CD4-positive, alpha-beta memory T cell (primary cell): ENCODE results near the gene CKS1B. TPM values are rescaled to one million over a fixed set of nuclear protein-coding genes. Genes with fewer than 3 reads are reported as not detected.

Experiments
- CTCF ChIA-PET: fragments of 350-600 bp; sonication (Branson Sonifier 250); formaldehyde crosslinking; loops from one replicate; lab custom pipeline; 2021; ENCODE audit warnings: inconsistent platforms; ENCODE audit not compliant: partially characterized antibody; lab: Charles Lee
- POLR2A ChIA-PET: fragments of 350-600 bp; sonication (Branson Sonifier 250); formaldehyde crosslinking; loops from one replicate; lab custom pipeline; 2021; ENCODE audit not compliant: partially characterized antibody; lab: Charles Lee
- DNase-seq, 5 donors: peaks; one replicate each; pipeline versions ENCODE4 v3.0.0 to v3.0.0-alpha.2; 2020 to 2022; ENCODE audit warnings: mixed read lengths in 1 of 5
- H3K27ac ChIP-seq: one replicate; pipeline ENCODE4 v1.7.0; 2013; ENCODE audit warnings: low read depth, low read length
- H3K27me3 ChIP-seq: 2 replicates; pipeline ENCODE4 v1.7.0; 2013; ENCODE audit warnings: mild to moderate bottlenecking, low read length, moderate library complexity; ENCODE audit not compliant: insufficient read depth
- H3K36me3 ChIP-seq: 2 replicates; pipeline ENCODE4 v1.7.0; 2013; ENCODE audit warnings: mild to moderate bottlenecking, low read length, moderate library complexity; ENCODE audit not compliant: insufficient read depth
- H3K4me1 ChIP-seq: 2 replicates; pipeline ENCODE4 v1.7.0; 2013; ENCODE audit warnings: mild to moderate bottlenecking, low read length, moderate library complexity; ENCODE audit not compliant: insufficient read depth
- H3K4me3 ChIP-seq, 2 donors: one replicate each; pipeline ENCODE4 v1.7.0; 2013; ENCODE audit warnings: low read length in 2 of 2, mild to moderate bottlenecking in 1 of 2
- H3K9me3 ChIP-seq, 2 donors: one replicate each; pipeline ENCODE4 v1.7.0; 2013; ENCODE audit warnings: low read length in 2 of 2, control low read depth in 1 of 2; ENCODE audit not compliant: control insufficient read depth in 1 of 2
- H3K27ac Mint-ChIP-seq, 7 donors: one replicate each; pipeline ENCODE4 v1.8.0; 2020 to 2021; ENCODE audit warnings: mixed read lengths in 7 of 7, mild to moderate bottlenecking in 6 of 7, inconsistent platforms in 3 of 7, moderate library complexity in 3 of 7
- H3K27me3 Mint-ChIP-seq, 2 donors: one replicate each; pipeline ENCODE4 v1.8.0; 2020 to 2021; ENCODE audit warnings: mixed read lengths in 2 of 2
- H3K36me3 Mint-ChIP-seq, 2 donors: one replicate each; pipeline ENCODE4 v1.8.0; 2020 to 2021; ENCODE audit warnings: mixed read lengths in 2 of 2, inconsistent platforms in 1 of 2, mild to moderate bottlenecking in 1 of 2
- H3K4me1 Mint-ChIP-seq, 4 donors: one replicate each; pipeline ENCODE4 v1.8.0; 2020 to 2021; ENCODE audit warnings: mixed read lengths in 4 of 4, mild to moderate bottlenecking in 1 of 4
- H3K4me3 Mint-ChIP-seq, 8 donors: one replicate each; pipeline ENCODE4 v1.8.0; 2020 to 2021; ENCODE audit warnings: mixed read lengths in 8 of 8, mild to moderate bottlenecking in 7 of 8, moderate library complexity in 6 of 8, inconsistent platforms in 3 of 8
- H3K9me3 Mint-ChIP-seq, 8 donors: one replicate each; pipeline ENCODE4 v1.8.0; 2020 to 2021; ENCODE audit warnings: mixed read lengths in 8 of 8, mild to moderate bottlenecking in 5 of 8, inconsistent platforms in 3 of 8, moderate library complexity in 1 of 8
- intact Hi-C: fragments of 100-400 bp; cut with micrococcal nuclease; formaldehyde crosslinking; loops from one replicate; pipeline ENCODE4 v1.15.1; 2023
- polyA plus RNA-seq, 2 donors: library from polyadenylated mRNA; unstranded; fragments of 300-500 nt; fragmentation: Illumina TruSeq; gene quantifications; one replicate each; pipeline ENCODE4 v1.2.3, GENCODE V29; 2021
- total RNA-seq, 2 experiments: library from RNA; stranded (reverse); gene quantifications; one replicate each; pipeline ENCODE4 v1.2.3, GENCODE V29; 2021

CKS1B gene
- total and polyA plus RNA-seq, 4 experiments from 2014 or later: 12.2 to 67.9 (median 31.6) TPM

DNA sequence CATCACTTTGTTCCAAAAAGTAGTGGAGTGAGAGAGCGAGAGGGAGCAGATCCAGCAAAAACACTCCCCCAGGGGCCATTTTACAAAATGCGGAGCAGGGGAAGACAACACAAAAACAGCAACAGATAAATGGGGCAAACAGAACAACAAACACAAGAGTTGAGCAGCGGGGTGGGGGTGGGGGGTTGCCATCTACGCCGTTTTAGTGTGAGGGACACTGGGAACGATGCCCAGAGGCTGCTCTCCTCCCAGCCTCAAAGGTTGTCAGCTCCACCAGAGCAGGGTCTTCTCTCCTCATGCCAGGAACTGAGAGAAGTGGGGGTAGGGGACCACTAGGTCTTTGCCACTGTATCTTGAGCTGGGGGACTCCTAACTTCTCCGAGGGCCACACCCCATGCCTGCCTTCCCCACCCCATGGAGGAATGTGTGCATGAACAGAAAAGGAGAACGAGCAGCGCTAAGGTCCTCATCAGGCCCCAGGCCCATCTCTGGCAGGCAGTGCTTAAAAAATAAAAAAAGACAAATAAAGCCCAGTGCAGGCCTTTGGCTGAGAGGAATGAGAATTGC is 17.3 kb upstream of the CKS1B start:
- H3K27me3 Mint-ChIP-seq: no peaks in the 10 kb centered on the region
- intact Hi-C loops: no loop called here
- H3K36me3 Mint-ChIP-seq: peaks cover 24 to 48% of the 10 kb centered on the region in 2 donors
- H3K4me3 ChIP-seq: no peak overlapping the region
- peak overlapping the region; percentile 98 to 100 (median 100) for H3K27ac Mint-ChIP-seq
- peaks cover 15% of the 10 kb centered on the region for H3K36me3 ChIP-seq
- H3K4me1 ChIP-seq: peaks cover 65% of the 10 kb centered on the region
- ChIA-PET POLR2A (interaction anchor here (1.8 to 41.7 kb wide), 6 partner anchors 8 to 305 kb away, joined by 6 to 1543 read pairs (median 55); partner anchors contain the start of genes ADAM15, CKS1B, FLAD1 and LENEP), CTCF (interaction anchor here (6.8 kb wide), 1 partner anchor 59 kb away, joined by 70 read pairs; no protein-coding TSS in a partner anchor)
- peak overlapping the region in 6 of 8 donors; percentile 17 to 66 (median 50) for H3K4me3 Mint-ChIP-seq
- no peaks in the 10 kb centered on the region for H3K27me3 ChIP-seq
- H3K9me3 ChIP-seq: no peaks in the 10 kb centered on the region
- DNase-seq: no peak
- H3K4me1 Mint-ChIP-seq: peaks cover 41 to 79% (median 66%) of the 10 kb centered on the region in 4 donors
- peak overlapping the region; percentile 100 for H3K27ac ChIP-seq
- peaks cover 0 to 3% (median 0%) of the 10 kb centered on the region in 8 donors for H3K9me3 Mint-ChIP-seq

DNA sequence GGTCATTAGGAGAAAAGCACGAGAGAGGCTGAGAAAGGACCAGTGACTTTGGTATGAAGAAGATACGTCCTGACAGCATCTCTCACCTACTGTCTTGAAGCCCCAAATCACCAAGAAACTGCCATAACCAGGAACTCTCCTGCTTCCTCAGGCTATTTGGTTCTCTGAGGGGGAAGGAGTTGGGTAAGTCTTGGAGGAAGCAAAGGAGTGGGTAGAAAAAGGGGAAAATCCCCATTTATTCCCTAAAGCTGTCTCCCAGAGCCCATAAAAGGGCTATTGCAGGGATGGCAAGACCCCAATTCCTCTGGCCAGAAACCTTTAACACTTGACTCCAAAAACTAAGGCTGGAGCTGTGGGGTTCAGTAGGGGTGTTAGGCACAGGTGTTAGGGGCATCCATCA is 16.4 kb upstream of the CKS1B start:
- H3K9me3 Mint-ChIP-seq: peaks cover 0 to 3% (median 0%) of the 10 kb centered on the region in 8 donors
- Histone ChIP-seq H3K27ac (peak overlapping the region; percentile 100), H3K9me3 (no peaks in the 10 kb centered on the region), H3K27me3 (no peaks in the 10 kb centered on the region), H3K4me3 (no peak overlapping the region), H3K4me1 (peaks cover 65% of the 10 kb centered on the region), H3K36me3 (peaks cover 15% of the 10 kb centered on the region)
- H3K27me3 Mint-ChIP-seq: no peaks in the 10 kb centered on the region
- POLR2A ChIA-PET: interaction anchor here (7.4 to 41.7 kb wide), 4 partner anchors 7 to 48 kb away, joined by 52 to 1543 read pairs (median 138); partner anchors contain the start of genes CKS1B, FLAD1, LENEP and SHC1
- peak overlapping the region in 6 of 7 donors; percentile 46 to 100 (median 98) for H3K27ac Mint-ChIP-seq
- DNase-seq: no peak
- intact Hi-C loops: no loop called here
- peaks cover 38 to 78% (median 64%) of the 10 kb centered on the region in 4 donors for H3K4me1 Mint-ChIP-seq
- peaks cover 21 to 46% of the 10 kb centered on the region in 2 donors for H3K36me3 Mint-ChIP-seq
- H3K4me3 Mint-ChIP-seq: peak overlapping the region in 2 of 8 donors; percentile 25 to 30
- CTCF ChIA-PET: no interaction called here

DNA sequence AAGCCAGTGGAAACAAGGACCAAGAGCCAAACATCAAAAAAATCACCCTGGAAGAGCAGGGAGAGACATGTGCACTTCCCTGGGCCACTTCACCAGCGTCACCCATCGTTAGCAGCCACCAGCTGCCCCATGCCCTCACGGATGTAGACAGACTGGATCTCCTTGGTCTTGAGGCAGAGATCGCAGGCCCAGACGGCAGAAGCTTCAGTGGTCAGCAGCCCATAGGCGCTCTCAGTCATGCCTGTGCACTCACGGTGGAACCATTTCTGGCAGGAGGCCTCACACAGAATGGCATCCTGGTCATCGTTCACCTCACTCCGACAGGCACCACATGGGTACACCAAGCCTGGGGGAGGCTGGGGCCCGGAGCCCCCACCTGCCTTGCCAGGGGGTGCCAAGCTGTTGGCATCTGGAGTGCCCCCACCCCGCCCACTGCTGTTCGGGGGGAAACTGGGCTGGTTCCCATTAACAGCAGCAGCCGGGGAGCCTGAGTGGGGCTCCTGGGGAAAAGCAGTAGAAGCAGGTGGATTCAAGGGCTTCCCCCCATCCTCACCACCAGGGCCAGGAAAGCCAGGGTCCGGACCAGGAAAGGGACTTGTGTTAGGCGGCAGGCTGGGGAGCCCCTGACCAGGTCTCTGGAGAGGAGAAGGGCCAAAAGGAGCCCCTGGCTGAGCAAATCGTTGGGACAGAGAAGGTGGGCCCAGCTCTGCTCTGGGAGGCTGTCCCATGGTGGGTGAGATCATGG is 15.6 kb upstream of the CKS1B start:
- Histone ChIP-seq H3K4me1 (peaks cover 61% of the 10 kb centered on the region), H3K9me3 (no peaks in the 10 kb centered on the region), H3K4me3 (no peak overlapping the region), H3K27ac (peak overlapping the region; percentile 10), H3K36me3 (peaks cover 23% of the 10 kb centered on the region), H3K27me3 (no peaks in the 10 kb centered on the region)
- ChIA-PET POLR2A (interaction anchor here (6.6 to 41.7 kb wide), 3 partner anchors 15 to 47 kb away, joined by 58 to 1543 read pairs (median 126); partner anchors contain the start of genes CKS1B, FLAD1, LENEP and SHC1), CTCF (interaction anchor here (3.4 to 3.9 kb wide), 3 partner anchors 13 to 58 kb away, joined by 12 to 41 read pairs (median 40); partner anchors contain the start of genes CKS1B, PMVK and SHC1)
- intact Hi-C loops: no loop called here
- H3K27me3 Mint-ChIP-seq: no peaks in the 10 kb centered on the region
- H3K4me1 Mint-ChIP-seq: peaks cover 35 to 78% (median 59%) of the 10 kb centered on the region in 4 donors
- H3K36me3 Mint-ChIP-seq: peaks cover 21 to 48% of the 10 kb centered on the region in 2 donors
- H3K4me3 Mint-ChIP-seq: peak overlapping the region in 4 of 8 donors; percentile 12 to 33 (median 24)
- peak overlapping the region; percentile 29 to 100 (median 66) for H3K27ac Mint-ChIP-seq
- peak in 1 of 5 donors; percentile 32 for DNase-seq
- H3K9me3 Mint-ChIP-seq: peaks cover 0 to 3% (median 0%) of the 10 kb centered on the region in 8 donors

DNA sequence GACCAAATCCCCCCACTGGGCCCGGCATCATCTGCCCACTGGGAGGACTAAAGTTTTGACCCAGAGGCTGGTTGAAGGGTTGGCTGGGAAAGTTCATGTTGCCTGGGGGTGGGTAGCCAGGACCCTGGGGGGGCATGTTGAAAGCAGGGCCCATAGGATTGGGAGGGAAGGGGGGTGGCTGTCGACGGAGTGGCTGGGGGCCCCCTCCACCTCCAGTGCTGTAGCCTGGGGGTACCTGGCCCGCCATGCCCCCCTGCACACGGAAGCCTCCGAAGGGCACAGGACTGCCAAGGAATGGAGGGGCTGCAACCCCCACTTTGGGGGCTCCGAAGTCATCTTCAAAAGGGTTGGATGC is 15.1 kb upstream of the CKS1B start:
- peaks cover 26% of the 10 kb centered on the region for H3K36me3 ChIP-seq
- intact Hi-C loops: no loop called here
- CTCF ChIA-PET: interaction anchor here (0.9 to 3.9 kb wide), 4 partner anchors 13 to 58 kb away, joined by 3 to 41 read pairs (median 26); partner anchors contain the start of genes CKS1B, PMVK and SHC1
- peak in 1 of 5 donors; percentile 34 for DNase-seq
- H3K27ac ChIP-seq: no peak overlapping the region
- H3K4me1 Mint-ChIP-seq: peaks cover 31 to 76% (median 56%) of the 10 kb centered on the region in 4 donors
- peak overlapping the region in 2 of 7 donors; percentile 70 to 76 for H3K27ac Mint-ChIP-seq
- H3K9me3 Mint-ChIP-seq: peaks cover 0 to 3% (median 0%) of the 10 kb centered on the region in 8 donors
- H3K27me3 ChIP-seq: no peaks in the 10 kb centered on the region
- POLR2A ChIA-PET: interaction anchor here (1.2 to 41.7 kb wide), 5 partner anchors 8 to 47 kb away, joined by 4 to 1543 read pairs (median 58); partner anchors contain the start of genes CKS1B, FLAD1, LENEP and PMVK
- H3K9me3 ChIP-seq: no peaks in the 10 kb centered on the region
- peaks cover 55% of the 10 kb centered on the region for H3K4me1 ChIP-seq
- H3K36me3 Mint-ChIP-seq: peaks cover 19 to 48% of the 10 kb centered on the region in 2 donors
- no peak overlapping the region for H3K4me3 ChIP-seq
- peak overlapping the region in 5 of 8 donors; percentile 20 to 96 (median 41) for H3K4me3 Mint-ChIP-seq
- no peaks in the 10 kb centered on the region for H3K27me3 Mint-ChIP-seq

DNA sequence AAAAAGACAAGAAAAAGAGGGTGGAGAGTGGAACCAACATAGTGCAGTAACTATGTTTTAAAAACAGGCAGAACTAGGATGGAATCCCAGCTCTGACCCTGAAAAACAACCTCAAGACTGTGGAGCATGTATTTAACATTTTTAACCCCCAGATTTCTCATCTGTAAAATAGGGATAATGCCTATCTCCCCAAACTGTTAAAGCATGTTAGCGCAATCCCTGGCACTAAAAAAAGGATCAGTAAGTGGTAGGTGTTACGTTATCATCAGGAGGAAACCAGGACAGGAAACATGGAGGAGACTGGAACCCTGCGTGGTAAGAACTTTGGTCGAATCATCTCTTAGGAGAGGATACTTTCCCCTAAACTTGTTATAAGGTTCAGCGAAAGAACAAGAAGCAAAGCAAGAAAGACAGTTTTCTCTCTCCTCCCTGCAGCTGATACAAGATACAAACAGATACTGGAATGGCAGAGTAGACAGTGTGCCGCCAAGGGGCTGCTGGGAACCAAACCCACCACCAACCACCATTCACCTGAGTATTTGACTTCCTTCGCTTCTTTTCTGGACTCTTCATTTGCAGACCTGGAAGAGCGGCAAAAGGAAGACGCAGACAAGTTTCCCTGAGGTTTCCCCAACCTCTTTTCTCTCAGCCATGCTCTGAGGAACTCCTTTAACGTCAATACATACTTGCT is 13.9 kb upstream of the CKS1B start:
- POLR2A ChIA-PET: interaction anchor here (0.8 to 41.7 kb wide), 10 partner anchors 9 to 101 kb away, joined by 3 to 1543 read pairs (median 34); partner anchors contain the start of genes CKS1B, FLAD1, LENEP and PMVK

More for the DNA sequence above, 13.9 kb upstream of the CKS1B start:
- no peaks in the 10 kb centered on the region for H3K27me3 ChIP-seq
- H3K36me3 ChIP-seq: peaks cover 29% of the 10 kb centered on the region
- peaks cover 49% of the 10 kb centered on the region for H3K4me1 ChIP-seq
- H3K4me1 Mint-ChIP-seq: peaks cover 26 to 68% (median 47%) of the 10 kb centered on the region in 4 donors
- peak overlapping the region; percentile 97 to 99 (median 98) for H3K27ac Mint-ChIP-seq
- no peaks in the 10 kb centered on the region for H3K9me3 ChIP-seq
- no peaks in the 10 kb centered on the region for H3K27me3 Mint-ChIP-seq
- peak overlapping the region; percentile 84 for H3K27ac ChIP-seq
- H3K4me3 Mint-ChIP-seq: peak overlapping the region; percentile 94 to 98 (median 97)
- intact Hi-C loops: loop anchor here (1.0 to 2.0 kb wide), 6 partner anchors 14 to 100 kb away; partner anchors contain the start of genes CKS1B and FLAD1
- H3K4me3 ChIP-seq: peak overlapping the region; percentile 63 to 65
- H3K9me3 Mint-ChIP-seq: peaks cover 0 to 3% (median 0%) of the 10 kb centered on the region in 8 donors
- CTCF ChIA-PET: interaction anchor here (0.9 to 3.9 kb wide), 12 partner anchors 8 to 91 kb away, joined by 3 to 41 read pairs (median 8); partner anchors contain the start of genes ADAM15, CKS1B, FLAD1 and LENEP
- peak in 1 of 5 donors; percentile 10 for DNase-seq
- H3K36me3 Mint-ChIP-seq: peaks cover 20 to 49% of the 10 kb centered on the region in 2 donors
